PFSK-1 (cell line): ENCODE results near the gene PPM1F.

Experiments used
- FOXP2 ChIP-seq: optimal IDR thresholded peaks from 2 replicates; pipeline ENCODE3; 2011; ENCODE audit warnings: borderline replicate concordance, control low read depth, inconsistent platforms; ENCODE audit not compliant: insufficient read depth; ENCODE audit errors: extremely low read length, extremely low read depth
- POLR2AphosphoS5 ChIP-seq: IDR thresholded peaks from 2 replicates; pipeline ENCODE4 v1.6.1; 2012; ENCODE audit warnings: low read depth, mild to moderate bottlenecking, control low read depth, low read length, moderate library complexity
- SIN3A ChIP-seq: IDR thresholded peaks from 2 replicates; pipeline ENCODE4 v1.6.1; 2012; ENCODE audit warnings: mild to moderate bottlenecking, low read length, moderate library complexity, borderline replicate concordance; ENCODE audit not compliant: insufficient read depth
- TAF1 ChIP-seq: IDR thresholded peaks from 2 replicates; pipeline ENCODE4 v1.6.1; 2012; ENCODE audit warnings: low read length, control low read depth, borderline replicate concordance; ENCODE audit not compliant: insufficient read depth
- TF ChIP-seq, protein P1 (sequence below), 2 experiments: IDR thresholded peaks; 2 replicates each; pipeline versions ENCODE4 v1.6.1 to v1.8.0; 2011 to 2012; ENCODE audit warnings: low read depth in 2 of 2, low read length in 2 of 2, control low read depth in 1 of 2, inconsistent platforms in 1 of 2, mild to moderate bottlenecking in 1 of 2, moderate library complexity in 1 of 2; ENCODE audit not compliant: insufficient read depth in 1 of 2

PPM1F gene

DNA sequence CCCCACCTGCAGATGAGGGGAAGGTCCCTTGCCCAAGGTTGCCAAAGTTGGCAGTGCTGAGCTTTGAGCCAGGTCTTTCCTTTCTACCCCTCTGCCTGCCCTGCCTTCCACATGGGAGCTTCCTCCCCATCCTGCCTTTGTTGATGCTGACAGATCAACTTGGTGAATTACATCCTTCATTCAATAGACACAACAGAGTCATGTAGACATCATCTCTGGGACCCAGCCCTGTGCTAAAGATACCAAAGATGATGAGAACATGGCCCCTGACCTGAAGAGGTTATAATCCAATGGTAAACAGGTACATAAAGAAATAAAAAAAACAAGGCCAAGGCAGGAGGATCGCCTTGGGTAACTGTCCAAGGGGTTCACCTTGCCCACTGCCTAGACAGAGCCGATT lies 42.8 kb downstream of the PPM1F start:
- no peak for TF ChIP-seq POLR2AphosphoS5
- TF ChIP-seq, protein P1, sequence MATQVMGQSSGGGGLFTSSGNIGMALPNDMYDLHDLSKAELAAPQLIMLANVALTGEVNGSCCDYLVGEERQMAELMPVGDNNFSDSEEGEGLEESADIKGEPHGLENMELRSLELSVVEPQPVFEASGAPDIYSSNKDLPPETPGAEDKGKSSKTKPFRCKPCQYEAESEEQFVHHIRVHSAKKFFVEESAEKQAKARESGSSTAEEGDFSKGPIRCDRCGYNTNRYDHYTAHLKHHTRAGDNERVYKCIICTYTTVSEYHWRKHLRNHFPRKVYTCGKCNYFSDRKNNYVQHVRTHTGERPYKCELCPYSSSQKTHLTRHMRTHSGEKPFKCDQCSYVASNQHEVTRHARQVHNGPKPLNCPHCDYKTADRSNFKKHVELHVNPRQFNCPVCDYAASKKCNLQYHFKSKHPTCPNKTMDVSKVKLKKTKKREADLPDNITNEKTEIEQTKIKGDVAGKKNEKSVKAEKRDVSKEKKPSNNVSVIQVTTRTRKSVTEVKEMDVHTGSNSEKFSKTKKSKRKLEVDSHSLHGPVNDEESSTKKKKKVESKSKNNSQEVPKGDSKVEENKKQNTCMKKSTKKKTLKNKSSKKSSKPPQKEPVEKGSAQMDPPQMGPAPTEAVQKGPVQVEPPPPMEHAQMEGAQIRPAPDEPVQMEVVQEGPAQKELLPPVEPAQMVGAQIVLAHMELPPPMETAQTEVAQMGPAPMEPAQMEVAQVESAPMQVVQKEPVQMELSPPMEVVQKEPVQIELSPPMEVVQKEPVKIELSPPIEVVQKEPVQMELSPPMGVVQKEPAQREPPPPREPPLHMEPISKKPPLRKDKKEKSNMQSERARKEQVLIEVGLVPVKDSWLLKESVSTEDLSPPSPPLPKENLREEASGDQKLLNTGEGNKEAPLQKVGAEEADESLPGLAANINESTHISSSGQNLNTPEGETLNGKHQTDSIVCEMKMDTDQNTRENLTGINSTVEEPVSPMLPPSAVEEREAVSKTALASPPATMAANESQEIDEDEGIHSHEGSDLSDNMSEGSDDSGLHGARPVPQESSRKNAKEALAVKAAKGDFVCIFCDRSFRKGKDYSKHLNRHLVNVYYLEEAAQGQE (IDR thresholded peaks at IDR 0.05; ENCODE audit: insufficient read depth in 1 of 2, low read depth in 2 of 2, low read length in 2 of 2): no peak
- no peak for TF ChIP-seq TAF1
- no peak for TF ChIP-seq FOXP2
- no peak for TF ChIP-seq SIN3A

DNA sequence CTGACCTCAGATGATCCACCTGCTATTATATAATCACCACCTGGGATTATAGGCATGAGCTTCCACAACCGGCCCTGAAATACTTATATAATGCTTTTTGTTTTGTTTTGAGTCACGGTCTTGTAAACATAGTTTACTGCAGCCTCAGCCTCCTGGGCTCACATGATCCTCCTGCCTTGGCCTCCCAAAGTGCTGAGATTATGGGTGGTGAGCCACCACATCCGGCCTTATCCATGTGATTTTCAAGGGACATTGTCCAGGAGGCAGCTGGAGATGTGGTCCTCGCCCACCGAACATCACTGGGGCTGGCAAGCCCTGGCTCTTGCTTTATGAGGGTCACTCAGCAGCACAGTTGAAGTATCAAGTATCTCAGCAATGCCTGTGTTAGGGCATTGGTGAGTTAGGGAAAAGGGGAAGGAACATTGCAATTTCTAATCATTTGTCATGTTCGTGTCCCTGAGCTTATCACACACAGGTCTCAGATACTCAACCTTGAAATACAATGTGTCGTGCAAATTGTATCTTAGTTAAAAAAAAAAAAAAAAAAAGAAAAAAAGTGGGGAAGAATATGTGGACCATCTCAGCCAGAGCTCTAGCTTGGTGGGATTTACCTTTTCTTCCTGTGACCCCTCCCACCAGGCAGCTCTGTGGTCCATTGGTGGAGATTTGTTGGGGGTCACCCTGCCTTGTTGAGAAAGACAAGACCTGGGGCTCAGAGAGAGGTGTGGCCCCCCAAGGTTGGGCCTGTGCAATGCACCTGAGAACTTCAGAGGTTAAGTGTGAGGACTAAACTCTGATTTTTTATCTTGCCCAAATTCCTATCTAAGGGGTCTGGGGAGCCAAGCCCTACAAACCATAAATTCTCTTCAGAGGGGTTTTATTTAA lies 44.8 kb downstream of the PPM1F start:
- TF ChIP-seq SIN3A (no peak), TAF1 (no peak), POLR2AphosphoS5 (no peak), FOXP2 (no peak)
- TF ChIP-seq, protein P1 (IDR thresholded peaks at IDR 0.05; ENCODE audit: insufficient read depth in 1 of 2, low read depth in 2 of 2, low read length in 2 of 2): no peak

DNA sequence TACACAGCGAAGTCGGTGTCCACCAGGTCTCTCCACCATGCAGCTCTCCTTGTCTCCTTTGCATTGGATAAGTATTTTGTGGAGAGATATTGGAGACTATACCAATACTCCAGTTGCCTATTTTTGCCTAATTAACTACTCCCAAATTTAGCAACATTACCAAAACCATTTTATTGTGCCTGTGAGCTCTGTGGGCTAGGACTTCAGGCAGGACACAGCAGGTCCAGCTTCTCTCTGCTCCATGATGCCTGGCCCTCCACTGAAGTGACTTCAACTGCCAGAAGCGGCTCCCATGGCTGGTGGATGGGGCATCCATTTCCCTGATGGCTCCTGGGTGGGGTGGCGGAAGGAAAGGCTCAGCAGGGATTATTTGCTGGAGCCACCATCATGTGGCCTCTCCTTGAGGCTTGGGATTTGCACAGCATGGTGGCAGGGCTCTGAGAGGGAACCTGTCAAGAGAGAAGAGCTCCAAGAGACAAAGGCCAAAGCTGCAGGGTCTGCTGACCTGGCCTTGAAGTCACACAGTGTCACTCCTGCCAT lies 48.3 kb downstream of the PPM1F start:
- TF ChIP-seq FOXP2 (no peak), TAF1 (no peak), SIN3A (no peak), POLR2AphosphoS5 (no peak)
- TF ChIP-seq, protein P1 (IDR thresholded peaks at IDR 0.05; ENCODE audit: insufficient read depth in 1 of 2, low read depth in 2 of 2, low read length in 2 of 2): no peak

DNA sequence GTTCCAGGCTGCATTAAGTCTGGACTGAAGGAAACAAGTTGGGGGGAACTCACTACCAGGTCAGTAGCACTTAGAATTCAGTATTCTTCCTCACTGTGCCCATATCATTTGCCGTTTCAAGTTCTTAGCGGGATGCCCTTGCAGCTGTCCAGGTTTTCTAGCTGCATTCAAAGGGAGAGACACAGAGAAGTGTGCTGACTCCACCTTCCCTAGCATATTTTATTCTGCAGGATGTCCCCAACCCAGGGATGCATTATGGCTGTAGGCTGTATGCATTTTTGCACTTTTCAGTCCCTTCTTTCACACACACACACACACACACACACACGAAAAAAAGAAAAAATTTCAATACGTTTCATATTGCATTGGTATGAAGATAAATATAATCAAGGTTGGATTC lies 49.4 kb downstream of the PPM1F start:
- TF ChIP-seq SIN3A: no peak

DNA sequence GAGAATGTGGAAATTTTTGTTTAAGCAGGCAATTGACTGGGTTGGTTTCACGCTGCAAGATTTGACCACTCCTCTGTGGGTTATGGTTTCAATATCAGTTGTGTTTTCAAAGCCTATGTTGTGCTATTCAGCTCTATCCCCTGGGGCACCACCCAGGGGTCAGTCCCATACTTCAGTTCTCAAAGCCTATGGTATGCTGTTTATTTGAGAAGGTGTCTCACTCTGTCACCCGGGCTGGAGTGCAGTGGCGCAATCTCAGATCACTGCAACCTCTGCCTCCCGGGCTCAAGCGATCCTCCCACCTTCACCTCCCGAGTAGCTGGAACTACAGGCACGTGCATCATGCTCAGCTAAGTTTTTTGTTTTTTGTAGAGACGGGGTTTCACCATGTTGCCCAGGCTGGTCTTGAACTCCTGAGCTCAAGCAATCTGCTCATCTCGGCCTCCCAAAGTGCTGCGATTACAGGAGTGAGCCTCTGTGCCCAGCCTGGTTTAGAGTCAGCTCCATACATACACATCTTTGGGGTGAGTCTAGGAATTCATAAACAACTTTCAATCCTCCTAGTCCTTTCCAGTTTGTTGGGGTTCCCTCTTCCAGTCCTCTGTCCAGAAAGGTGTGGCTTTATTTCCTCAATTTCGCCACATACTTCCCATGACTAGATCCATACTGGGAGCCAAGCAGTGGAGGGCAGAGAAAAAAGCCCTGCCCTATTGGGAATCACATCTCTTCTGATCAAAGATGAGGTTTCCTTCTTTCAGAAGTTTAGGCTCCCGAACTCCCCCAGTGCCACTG lies 50.2 kb downstream of the PPM1F start:
- TF ChIP-seq FOXP2 (no peak), SIN3A (no peak), POLR2AphosphoS5 (no peak)

DNA sequence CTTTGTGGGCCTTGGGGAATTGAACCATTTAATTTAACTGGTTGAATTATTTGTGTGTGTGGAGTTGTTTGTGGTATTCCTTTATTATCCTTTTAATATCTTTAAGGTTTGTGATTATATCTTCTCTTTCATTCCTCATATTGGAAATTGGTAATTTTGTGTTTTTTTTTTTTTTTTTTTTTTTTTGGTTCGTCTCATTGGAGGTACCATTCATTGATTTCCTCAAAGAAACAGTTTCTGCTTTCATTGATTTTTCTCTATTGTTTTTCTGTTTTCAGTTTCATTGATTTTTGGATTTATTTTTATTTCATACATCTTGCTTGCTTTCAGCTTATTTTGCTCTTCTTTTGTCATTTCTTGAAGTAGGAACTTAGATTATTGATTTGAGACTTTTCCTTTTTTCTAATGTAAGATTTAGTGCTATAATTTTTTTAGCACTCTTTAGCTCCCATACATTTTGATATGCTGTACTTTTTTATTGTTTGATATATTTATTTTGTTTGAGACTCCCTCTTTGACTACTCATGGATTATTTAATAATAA lies 54.2 kb downstream of the PPM1F start:
- TF ChIP-seq SIN3A: no peak
- no peak for TF ChIP-seq FOXP2
- no peak for TF ChIP-seq TAF1
- TF ChIP-seq POLR2AphosphoS5: no peak
- TF ChIP-seq, protein P1 (IDR thresholded peaks at IDR 0.05; ENCODE audit: insufficient read depth in 1 of 2, low read depth in 2 of 2, low read length in 2 of 2): no peak
